ENCODE measurements around the gene TCF7L1.

- TF ChIP-seq ZNF274 (IDR thresholded peaks at IDR 0.05; ENCODE audit: low read depth, low read length) (no peak), SUZ12 (IDR thresholded peaks at IDR 0.05; ENCODE audit: extremely low read depth, insufficient read depth, insufficient read length) (no peak)
Measured at GRCh38 chr2:85355521-85355920, 222.3 kb downstream of the TCF7L1 start.

Measured in NT2/D1 (cell line).